ENCODE measurements around the gene GPR39. TPM values are rescaled to one million over a fixed set of nuclear protein-coding genes. Genes with fewer than 3 reads are reported as not detected.

Gene GPR39
- polyA plus RNA-seq, 1 donor from 2014 or later = 1.1 TPM

GRCh38 chr2:132584976-132585817 lies 168.6 kb downstream of the GPR39 start:
- Histone ChIP-seq H4K20me1 (ENCODE audit: insufficient read depth) (no peaks in the 10 kb centered on the region), H3K9me3 (ENCODE audit: low read length) (no peaks in the 10 kb centered on the region)
- TF ChIP-seq REST (IDR thresholded peaks at IDR 0.05; ENCODE audit: borderline replicate concordance) (no peak), CTCF (IDR thresholded peaks at IDR 0.05; ENCODE audit: poor library complexity, severe bottlenecking) (no peak), TAF1 (IDR thresholded peaks at IDR 0.05; ENCODE audit: low read depth) (no peak), POLR2AphosphoS5 (IDR thresholded peaks at IDR 0.05) (no peak), SMC3 (conservative IDR thresholded peaks at IDR 0.05; ENCODE audit: poor library complexity) (no peak), EZH2 (IDR thresholded peaks at IDR 0.05; ENCODE audit: borderline replicate concordance, insufficient read depth, low read length, poor library complexity, severe bottlenecking) (no peak), RAD21 (conservative IDR thresholded peaks at IDR 0.05) (no peak), MXI1 (conservative IDR thresholded peaks at IDR 0.05; ENCODE audit: poor library complexity, severe bottlenecking) (no peak), EP300 (conservative IDR thresholded peaks at IDR 0.05; ENCODE audit: poor library complexity, severe bottlenecking) (no peak)

GRCh38 chr2:132586101-132586511 lies 169.5 kb downstream of the GPR39 start:
- Histone ChIP-seq H3K79me2 (replicated peaks; ENCODE audit: insufficient read depth, low read length) (no peaks in the 10 kb centered on the region), H3K4me2 (ENCODE audit: low read length) (no peak overlapping the region), H3K9me2 (ENCODE audit: insufficient read depth, low read length) (no peaks in the 10 kb centered on the region), H4K20me1 (ENCODE audit: insufficient read depth) (no peaks in the 10 kb centered on the region), H3K4me3 (ENCODE audit: low read length) (no peak overlapping the region), H3K9me3 (ENCODE audit: low read length) (no peaks in the 10 kb centered on the region), H3F3A (ENCODE audit: insufficient read depth, low read length, poor library complexity, severe bottlenecking) (peaks cover 3% of the 10 kb centered on the region), H3K27ac (ENCODE audit: low read length) (no peak overlapping the region), H3K36me3 (ENCODE audit: insufficient read depth, low read length) (no peaks in the 10 kb centered on the region), H2AFZ (ENCODE audit: low read depth, low read length) (no peak overlapping the region), H3K9ac (ENCODE audit: low read length) (no peak overlapping the region), H3K27me3 (ENCODE audit: insufficient read depth, low read depth, low read length) (no peaks in the 10 kb centered on the region)
- no peak for TF ChIP-seq CTCF (IDR thresholded peaks at IDR 0.05; ENCODE audit: poor library complexity, severe bottlenecking)
- TF ChIP-seq TAF1 (IDR thresholded peaks at IDR 0.05; ENCODE audit: low read depth) = no peak
- TF ChIP-seq SMC3 (conservative IDR thresholded peaks at IDR 0.05; ENCODE audit: poor library complexity) = no peak
- TF ChIP-seq POLR2AphosphoS5 (IDR thresholded peaks at IDR 0.05) = no peak

More at GRCh38 chr2:132584976-132585817, 168.6 kb downstream of the GPR39 start:
- peaks cover 3% of the 10 kb centered on the region for H3F3A ChIP-seq (ENCODE audit: insufficient read depth, low read length, poor library complexity, severe bottlenecking)
- no peaks in the 10 kb centered on the region for H3K9me2 ChIP-seq (ENCODE audit: insufficient read depth, low read length)
- no peak overlapping the region for H3K4me3 ChIP-seq (ENCODE audit: low read length)
- H3K27ac ChIP-seq (ENCODE audit: low read length) = no peak overlapping the region
- no peaks in the 10 kb centered on the region for H3K79me2 ChIP-seq (replicated peaks; ENCODE audit: insufficient read depth, low read length)
- H2AFZ ChIP-seq (ENCODE audit: low read depth, low read length) = no peak overlapping the region
- H3K9ac ChIP-seq (ENCODE audit: low read length) = no peak overlapping the region
- H3K4me2 ChIP-seq (ENCODE audit: low read length) = no peak overlapping the region
- no peaks in the 10 kb centered on the region for H3K27me3 ChIP-seq (ENCODE audit: insufficient read depth, low read depth, low read length)
- H3K36me3 ChIP-seq (ENCODE audit: insufficient read depth, low read length) = no peaks in the 10 kb centered on the region
